Gastroesophageal sphincter (tissue), 4 donors: Measurements from ENCODE around the gene MAP4K2. TPM values are rescaled to one million over a fixed set of nuclear protein-coding genes. Genes with fewer than 3 reads are reported as not detected.

Source experiments
- ATAC-seq: fragments of 150-250 bp; one replicate; pipeline ENCODE4 v1.9.1; 2016; ENCODE audit warnings: mild to moderate bottlenecking, moderate library complexity
- H3K27ac ChIP-seq, 4 donors: fragments of 200-600 bp; sonication (generic) in 3 of 4; 1 replicate in 3 of 4; 2 replicates in 1 of 4; pipeline ENCODE4 v1.5.1; 2016 to 2019
- H3K27me3 ChIP-seq: fragments of 200-600 bp; sonication (generic); one replicate; pipeline ENCODE4 v1.5.1; 2019
- H3K36me3 ChIP-seq, 2 donors: fragments of 200-600 bp; sonication (generic); one replicate each; pipeline ENCODE4 v1.5.1; 2019; ENCODE audit warnings: control low read depth in 1 of 2
- H3K4me1 ChIP-seq, 3 donors: fragments of 200-600 bp; sonication (generic); 1 replicate in 2 of 3; 2 replicates in 1 of 3; pipeline ENCODE4 v1.5.1; 2016 to 2019; ENCODE audit warnings: control low read depth in 2 of 3
- H3K4me3 ChIP-seq, 2 donors: fragments of 200-600 bp; sonication (generic); one replicate each; pipeline ENCODE4 v1.5.1; 2019; ENCODE audit warnings: mild to moderate bottlenecking in 1 of 2, moderate library complexity in 1 of 2
- H3K9me3 ChIP-seq, 3 donors: fragments of 200-600 bp; sonication (generic); one replicate each; pipeline ENCODE4 v1.5.1; 2017 to 2019; ENCODE audit warnings: control low read depth in 2 of 3
- EP300 ChIP-seq: sonication (generic); formaldehyde crosslinking; IDR thresholded peaks from one replicate; pipeline ENCODE4 v1.6.1; 2017; ENCODE audit warnings: antibody characterized with exemption, mild to moderate bottlenecking
- POLR2A ChIP-seq, 2 donors: fragments of 450-650 bp; IDR thresholded peaks; one replicate each; pipeline ENCODE4 v1.6.1; 2017; ENCODE audit warnings: antibody characterized with exemption in 2 of 2, mild to moderate bottlenecking in 2 of 2, moderate library complexity in 1 of 2
- POLR2AphosphoS5 ChIP-seq: sonication (generic); formaldehyde crosslinking; IDR thresholded peaks from one replicate; pipeline ENCODE4 v1.6.1; 2017; ENCODE audit warnings: antibody characterized with exemption
- WGBS, 2 donors: methylation state at CpG; one replicate each; pipeline ENCODE4 v1.1.5; 2018; ENCODE audit warnings: low coverage in 1 of 2; 5-methylcytosine and 5-hydroxymethylcytosine counted together
- total RNA-seq, 4 donors: library from RNA; depleted of rRNA; stranded (reverse); fragments of >200 nt; gene quantifications; one replicate each; pipeline ENCODE4 v1.1.0, GENCODE V29; 2016
- TF ChIP-seq, protein P1 (sequence below), 4 experiments: fragments of 200-600 bp in 2 of 4; fragments of 450-650 bp in 2 of 4; sonication (generic) in 1 of 4; IDR thresholded peaks; one replicate each; pipeline ENCODE4 v1.5.1; 2017 to 2019; ENCODE audit warnings: antibody characterized with exemption in 4 of 4, mild to moderate bottlenecking in 2 of 4, moderate library complexity in 2 of 4

MAP4K2 gene
- total RNA-seq, 4 donors from 2014 or later = 17.6 to 24.0 (median 19.6) TPM

- no peaks in the 10 kb centered on the region for H3K27me3 ChIP-seq
- 7% methylated on average over 3 of the region's 24 CpGs; no CpG with 5 or more reads in 1 of the 2 donors for WGBS, 2 donors
- H3K27ac ChIP-seq = peak within 1 kb of the TSS; percentile 64 to 86 (median 86)
- peak within 1 kb of the TSS; percentile 9 to 40 for H3K4me3 ChIP-seq
- TF ChIP-seq POLR2A (IDR thresholded peaks at IDR 0.05) (peak in 1 of 2 donors; percentile 10), EP300 (no peak), POLR2AphosphoS5 (peak; percentile 62)
- TF ChIP-seq, protein P1, sequence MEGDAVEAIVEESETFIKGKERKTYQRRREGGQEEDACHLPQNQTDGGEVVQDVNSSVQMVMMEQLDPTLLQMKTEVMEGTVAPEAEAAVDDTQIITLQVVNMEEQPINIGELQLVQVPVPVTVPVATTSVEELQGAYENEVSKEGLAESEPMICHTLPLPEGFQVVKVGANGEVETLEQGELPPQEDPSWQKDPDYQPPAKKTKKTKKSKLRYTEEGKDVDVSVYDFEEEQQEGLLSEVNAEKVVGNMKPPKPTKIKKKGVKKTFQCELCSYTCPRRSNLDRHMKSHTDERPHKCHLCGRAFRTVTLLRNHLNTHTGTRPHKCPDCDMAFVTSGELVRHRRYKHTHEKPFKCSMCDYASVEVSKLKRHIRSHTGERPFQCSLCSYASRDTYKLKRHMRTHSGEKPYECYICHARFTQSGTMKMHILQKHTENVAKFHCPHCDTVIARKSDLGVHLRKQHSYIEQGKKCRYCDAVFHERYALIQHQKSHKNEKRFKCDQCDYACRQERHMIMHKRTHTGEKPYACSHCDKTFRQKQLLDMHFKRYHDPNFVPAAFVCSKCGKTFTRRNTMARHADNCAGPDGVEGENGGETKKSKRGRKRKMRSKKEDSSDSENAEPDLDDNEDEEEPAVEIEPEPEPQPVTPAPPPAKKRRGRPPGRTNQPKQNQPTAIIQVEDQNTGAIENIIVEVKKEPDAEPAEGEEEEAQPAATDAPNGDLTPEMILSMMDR (IDR thresholded peaks at IDR 0.05) = peak in 1 of 4 experiments; percentile 2
- H3K36me3 ChIP-seq = peaks cover 0 to 39% of the 10 kb centered on the region in 2 donors
- H3K9me3 ChIP-seq = no peaks in the 10 kb centered on the region
- ATAC-seq = peak; percentile 82
- H3K4me1 ChIP-seq = peaks cover 7 to 73% (median 56%) of the 10 kb centered on the region in 3 donors
Observed at GRCh38 chr11:64759722-64760719, 43.0 kb downstream of the MAP4K2 start, which contains the start of gene PYGM. Gene PYGM, minus strand, starts transcription at chr11:64759974. Its CDS starts 76 bp downstream, at chr11:64759898.

DNA sequence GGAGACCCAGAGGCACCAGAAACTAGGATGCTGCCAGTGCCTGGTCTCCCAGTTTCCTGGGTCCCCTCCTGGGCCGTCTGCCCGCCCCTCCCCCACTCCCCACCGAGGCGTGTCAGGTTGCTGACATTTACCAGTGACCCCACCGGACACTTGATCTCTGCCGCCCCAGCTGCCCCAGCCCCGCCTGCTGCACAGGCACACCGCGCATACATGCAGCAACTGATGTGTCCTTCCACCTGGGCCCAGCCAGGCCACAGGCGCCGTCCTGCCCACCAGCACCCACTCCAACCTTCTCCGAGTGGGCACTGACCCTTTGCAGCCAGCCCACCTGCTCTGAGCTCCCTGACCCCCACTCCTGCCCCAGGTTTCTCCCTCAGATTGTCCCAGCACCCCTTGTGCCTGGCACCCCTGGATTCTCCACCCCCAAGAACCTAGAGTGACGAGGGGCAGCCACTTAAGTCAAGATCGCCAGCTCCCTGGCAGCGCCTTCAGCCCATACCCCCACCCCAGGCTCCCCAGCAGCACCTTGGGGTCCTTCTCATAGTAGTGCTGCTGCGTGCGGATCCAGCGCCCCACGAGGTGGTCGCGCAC is 43.8 kb downstream of the MAP4K2 start:
- Histone ChIP-seq H3K36me3 (peaks cover 0 to 39% of the 10 kb centered on the region in 2 donors), H3K4me1 (peaks cover 7 to 65% (median 52%) of the 10 kb centered on the region in 3 donors), H3K4me3 (peak overlapping the region; percentile 9 to 40), H3K9me3 (no peaks in the 10 kb centered on the region), H3K27ac (peak overlapping the region; percentile 64 to 86 (median 86)), H3K27me3 (no peaks in the 10 kb centered on the region)
- TF ChIP-seq POLR2A (IDR thresholded peaks at IDR 0.05) (no peak), POLR2AphosphoS5 (no peak), EP300 (no peak)
- TF ChIP-seq, protein P1 (IDR thresholded peaks at IDR 0.05) = no peak
- ATAC-seq = no peak
- WGBS, 2 donors = 16% methylated on average over 5 of the region's 21 CpGs; no CpG with 5 or more reads in 1 of the 2 donors

GRCh38 chr11:64758330-64759079 is 44.5 kb downstream of the MAP4K2 start:
- H3K9me3 ChIP-seq = no peaks in the 10 kb centered on the region
- H3K27ac ChIP-seq = peak overlapping the region in 3 of 4 donors; percentile 86
- peak overlapping the region in 1 of 2 donors; percentile 40 for H3K4me3 ChIP-seq
- H3K36me3 ChIP-seq = peaks cover 0 to 39% of the 10 kb centered on the region in 2 donors
- 70 to 71% methylated on average over 2 to 3 of the region's 15 CpGs for WGBS, 2 donors
- H3K4me1 ChIP-seq = peaks cover 2 to 58% (median 44%) of the 10 kb centered on the region in 3 donors
- no peak for TF ChIP-seq POLR2AphosphoS5
- TF ChIP-seq EP300 = no peak
- TF ChIP-seq POLR2A (IDR thresholded peaks at IDR 0.05) = no peak
- TF ChIP-seq, protein P1 (IDR thresholded peaks at IDR 0.05) = no peak
- H3K27me3 ChIP-seq = no peaks in the 10 kb centered on the region
- ATAC-seq = no peak

DNA sequence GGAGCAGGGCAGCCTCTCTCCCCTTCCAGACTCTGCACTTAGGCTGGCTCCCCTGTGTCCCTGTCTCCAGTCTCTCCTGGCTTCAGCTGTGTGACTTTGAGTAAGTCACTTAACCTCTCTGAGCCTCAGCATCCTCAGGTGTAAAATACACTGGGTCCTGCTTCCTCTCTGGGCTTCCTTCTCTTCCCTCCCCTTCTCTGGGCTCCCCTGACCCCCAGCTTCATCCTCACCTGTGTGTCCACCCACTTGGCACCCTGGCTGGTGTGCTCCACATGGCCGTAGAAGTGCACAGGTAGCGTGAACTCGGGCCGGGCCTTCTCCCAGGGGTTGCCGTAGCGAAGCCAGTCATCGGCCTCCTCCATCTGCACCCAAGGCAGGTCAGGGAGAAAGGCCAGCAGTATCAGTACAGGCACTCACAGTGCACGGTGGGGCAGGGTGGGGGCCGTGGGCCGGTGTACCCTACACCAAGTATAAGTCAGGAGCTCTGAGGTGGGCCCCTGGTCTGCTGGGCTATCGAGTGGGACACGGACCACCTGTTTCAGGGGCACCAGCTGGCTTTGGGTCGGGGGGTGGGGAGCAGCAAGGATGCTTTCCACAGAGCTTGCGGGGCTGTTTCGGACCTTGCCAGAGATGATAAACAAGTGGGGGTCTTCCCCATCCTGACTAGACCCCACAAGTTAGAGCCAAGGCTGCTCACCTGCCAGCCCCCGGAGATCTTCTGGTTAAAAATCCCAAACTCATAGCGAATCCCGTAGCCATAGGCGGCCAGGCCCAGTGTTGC is 45.3 kb downstream of the MAP4K2 start:
- ATAC-seq = no peak
- TF ChIP-seq EP300 = no peak
- TF ChIP-seq, protein P1 (IDR thresholded peaks at IDR 0.05) = no peak
- TF ChIP-seq POLR2AphosphoS5 = no peak
- TF ChIP-seq POLR2A (IDR thresholded peaks at IDR 0.05) = no peak
- H3K4me3 ChIP-seq = no peak overlapping the region
- 79% methylated on average over 5 of the region's 19 CpGs; no CpG with 5 or more reads in 1 of the 2 donors for WGBS, 2 donors
- H3K36me3 ChIP-seq = peaks cover 0 to 39% of the 10 kb centered on the region in 2 donors
- H3K9me3 ChIP-seq = no peaks in the 10 kb centered on the region
- no peaks in the 10 kb centered on the region for H3K27me3 ChIP-seq
- H3K27ac ChIP-seq = peak overlapping the region in 3 of 4 donors; percentile 86
- H3K4me1 ChIP-seq = peaks cover 2 to 50% (median 37%) of the 10 kb centered on the region in 3 donors
